GM21717 (cell line): ENCODE results near the gene ARRDC1.
"Not testable (repeated sequence)": the region's sequence is repeated elsewhere in the genome, so short reads cannot be mapped to it uniquely, and the experiment has no call there.

ENCODE experiments used
- ATAC-seq: cut with Tn5 transposase; IDR thresholded peaks from one replicate; pipeline ENCODE4 v1.9.1; 2021; ENCODE audit warnings: mild to moderate bottlenecking, moderate library complexity; ENCODE audit not compliant: unreplicated experiment

Gene ARRDC1

GRCh38 chr9:137605121-137606004 lies at the start of gene ARRDC1:
TSS of gene ARRDC1 (plus strand) at chr9:137605686. CDS start at chr9:137605718, 32 bp downstream.
- ATAC-seq, result peak; percentile 65

- ATAC-seq, result no peak
Observed at GRCh38 chr9:137556069-137556838, 49.2 kb upstream of the ARRDC1 start.

GRCh38 chr9:137558127-137558526 lies 47.4 kb upstream of the ARRDC1 start:
- ATAC-seq, result no peak

- no peak for ATAC-seq
Observed at GRCh38 chr9:137564134-137564533, 41.4 kb upstream of the ARRDC1 start.

GRCh38 chr9:137564817-137565411 lies 40.6 kb upstream of the ARRDC1 start:
- ATAC-seq, result no peak

- not testable (repeated sequence) for ATAC-seq
Observed at GRCh38 chr9:137568445-137568844, 37.0 kb upstream of the ARRDC1 start.

GRCh38 chr9:137569609-137570203 lies 35.8 kb upstream of the ARRDC1 start:
- no peak for ATAC-seq

GRCh38 chr9:137570566-137570965 lies 34.9 kb upstream of the ARRDC1 start:
- no peak for ATAC-seq

GRCh38 chr9:137574192-137574591 lies 31.3 kb upstream of the ARRDC1 start:
- ATAC-seq, result no peak

GRCh38 chr9:137575364-137575715 lies 30.1 kb upstream of the ARRDC1 start:
- no peak for ATAC-seq

GRCh38 chr9:137575716-137576411 lies 29.6 kb upstream of the ARRDC1 start:
- ATAC-seq, result no peak

- peak; percentile 78 for ATAC-seq
Observed at GRCh38 chr9:137578518-137579258, 26.8 kb upstream of the ARRDC1 start, which contains the start of gene DPH7. TSS of gene DPH7 (minus strand) at chr9:137578925. CDS start at chr9:137578777, 148 bp downstream.

- ATAC-seq, result no peak
Observed at GRCh38 chr9:137579259-137579604, 26.3 kb upstream of the ARRDC1 start.

GRCh38 chr9:137580209-137580953 lies 25.1 kb upstream of the ARRDC1 start:
- ATAC-seq, result no peak

- no peak for ATAC-seq
Observed at GRCh38 chr9:137580954-137581322, 24.5 kb upstream of the ARRDC1 start.

GRCh38 chr9:137581361-137582285 lies 23.9 kb upstream of the ARRDC1 start:
- ATAC-seq, result no peak

GRCh38 chr9:137582286-137582860 lies 23.1 kb upstream of the ARRDC1 start:
- no peak for ATAC-seq

GRCh38 chr9:137583347-137583746 lies 22.1 kb upstream of the ARRDC1 start:
- no peak for ATAC-seq
